B cell (primary cell): ENCODE measurements around the gene SCGB1C2.
"Not testable (repeated sequence)": the region's sequence is repeated elsewhere in the genome, so short reads cannot be mapped to it uniquely, and the experiment has no call there.

Source experiments
- EZH2 ChIP-seq: IDR thresholded peaks from 2 replicates; pipeline ENCODE4 v1.6.1; 2012; ENCODE audit warnings: borderline replicate concordance, low read depth, mild to moderate bottlenecking, moderate library complexity, low read length; ENCODE audit not compliant: insufficient read depth, poor library complexity, severe bottlenecking
- TF ChIP-seq, protein P1 (sequence below): fragments of 200-600 bp; IDR thresholded peaks from one replicate; pipeline ENCODE4 v1.8.0; 2022; ENCODE audit warnings: antibody characterized with exemption, mild to moderate bottlenecking

DNA sequence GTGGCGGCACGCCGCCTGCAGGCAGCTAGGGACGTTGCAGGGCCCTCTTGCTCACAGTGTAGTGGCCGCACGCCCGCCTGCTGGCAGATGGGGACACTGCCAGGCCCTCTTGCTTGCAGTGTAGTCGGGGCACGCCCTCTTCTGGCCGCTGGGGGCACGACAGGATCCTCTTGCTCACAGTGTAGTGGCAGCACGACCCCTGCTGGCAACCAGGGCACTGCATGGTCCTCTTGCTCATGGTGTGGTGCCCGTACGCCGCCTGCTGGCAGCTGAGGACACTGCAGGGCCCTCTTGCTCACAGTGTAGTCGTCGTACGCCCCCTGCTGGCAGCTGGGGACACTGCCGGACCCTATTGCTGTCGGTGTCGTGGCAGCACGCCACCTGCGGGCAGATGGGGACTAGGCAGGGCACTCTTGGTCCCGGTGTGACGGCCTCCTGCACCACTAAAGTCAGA, 3.0 kb upstream of the SCGB1C2 start:
- TF ChIP-seq, protein P1, sequence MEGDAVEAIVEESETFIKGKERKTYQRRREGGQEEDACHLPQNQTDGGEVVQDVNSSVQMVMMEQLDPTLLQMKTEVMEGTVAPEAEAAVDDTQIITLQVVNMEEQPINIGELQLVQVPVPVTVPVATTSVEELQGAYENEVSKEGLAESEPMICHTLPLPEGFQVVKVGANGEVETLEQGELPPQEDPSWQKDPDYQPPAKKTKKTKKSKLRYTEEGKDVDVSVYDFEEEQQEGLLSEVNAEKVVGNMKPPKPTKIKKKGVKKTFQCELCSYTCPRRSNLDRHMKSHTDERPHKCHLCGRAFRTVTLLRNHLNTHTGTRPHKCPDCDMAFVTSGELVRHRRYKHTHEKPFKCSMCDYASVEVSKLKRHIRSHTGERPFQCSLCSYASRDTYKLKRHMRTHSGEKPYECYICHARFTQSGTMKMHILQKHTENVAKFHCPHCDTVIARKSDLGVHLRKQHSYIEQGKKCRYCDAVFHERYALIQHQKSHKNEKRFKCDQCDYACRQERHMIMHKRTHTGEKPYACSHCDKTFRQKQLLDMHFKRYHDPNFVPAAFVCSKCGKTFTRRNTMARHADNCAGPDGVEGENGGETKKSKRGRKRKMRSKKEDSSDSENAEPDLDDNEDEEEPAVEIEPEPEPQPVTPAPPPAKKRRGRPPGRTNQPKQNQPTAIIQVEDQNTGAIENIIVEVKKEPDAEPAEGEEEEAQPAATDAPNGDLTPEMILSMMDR: peak; percentile 36
- TF ChIP-seq EZH2: not testable (repeated sequence)
